ENCODE measurements around the gene CACNA1H. TPM values are rescaled to one million over a fixed set of nuclear protein-coding genes. Genes with fewer than 3 reads are reported as not detected.
"Not testable (repeated sequence)": the region's sequence is repeated elsewhere in the genome, so short reads cannot be mapped to it uniquely, and the experiment has no call there.

The CACNA1H gene
- total RNA-seq, 1 donor from 2014 or later: 14.7 TPM

DNA sequence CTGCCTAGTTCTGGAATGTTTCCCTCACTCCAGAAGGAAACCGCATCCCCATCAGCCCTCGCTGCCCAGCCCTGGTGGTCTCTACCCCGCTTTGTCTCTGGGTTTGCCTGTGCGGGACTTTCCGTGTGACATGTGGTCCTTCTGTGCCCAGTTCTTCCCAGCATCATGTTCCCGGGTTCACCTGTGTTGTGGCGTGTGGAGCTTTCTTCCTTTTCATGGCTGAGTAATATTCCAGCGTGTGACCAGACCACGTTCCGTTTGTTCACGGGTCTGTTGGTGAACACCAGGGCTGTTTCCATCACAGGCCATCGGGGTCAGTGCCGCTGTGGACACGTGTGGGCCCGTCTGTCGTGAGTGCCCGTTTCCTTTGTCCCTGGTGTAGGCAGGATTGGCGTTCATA, 32.1 kb downstream of the CACNA1H start:
- no peak for DNase-seq (ENCODE audit: low spot score in 2 of 2)
- no peak for FAIRE-seq

DNA sequence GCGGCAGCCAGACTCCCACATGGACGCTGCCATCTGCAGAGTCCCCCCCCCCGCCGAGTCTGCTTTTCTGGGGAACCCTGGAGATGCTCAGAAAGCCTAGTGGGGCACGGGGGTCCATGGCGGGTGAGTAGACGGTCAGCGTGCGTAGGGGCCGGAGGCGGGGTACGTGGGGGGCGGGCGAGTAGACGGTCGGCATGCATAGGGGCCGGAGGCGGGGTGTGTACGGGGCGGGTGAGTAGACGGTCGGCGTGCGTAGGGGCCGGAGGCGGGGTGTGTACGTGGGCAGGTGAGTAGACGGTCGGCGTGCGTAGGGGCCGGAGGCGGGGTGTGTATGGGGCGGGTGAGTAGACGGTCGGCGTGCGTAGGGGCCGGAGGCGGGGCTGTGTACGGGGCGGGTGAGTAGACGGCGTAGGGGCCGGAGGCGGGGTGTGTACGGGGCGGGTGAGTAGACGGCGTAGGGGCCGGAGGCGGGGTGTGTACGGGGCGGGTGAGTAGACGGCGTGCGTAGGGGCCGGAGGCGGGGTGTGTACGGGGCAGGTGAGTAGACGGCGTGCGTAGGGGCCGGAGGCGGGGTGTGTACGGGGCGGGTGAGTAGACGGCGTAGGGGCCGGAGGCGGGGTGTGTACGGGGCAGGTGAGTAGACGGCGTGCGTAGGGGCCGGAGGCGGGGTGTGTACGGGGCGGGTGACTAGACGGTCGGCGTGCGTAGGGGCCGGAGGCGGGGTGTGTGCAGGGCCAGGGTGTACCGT, 32.7 kb downstream of the CACNA1H start:
- not testable (repeated sequence) for DNase-seq (ENCODE audit: low spot score in 2 of 2); FAIRE-seq

DNA sequence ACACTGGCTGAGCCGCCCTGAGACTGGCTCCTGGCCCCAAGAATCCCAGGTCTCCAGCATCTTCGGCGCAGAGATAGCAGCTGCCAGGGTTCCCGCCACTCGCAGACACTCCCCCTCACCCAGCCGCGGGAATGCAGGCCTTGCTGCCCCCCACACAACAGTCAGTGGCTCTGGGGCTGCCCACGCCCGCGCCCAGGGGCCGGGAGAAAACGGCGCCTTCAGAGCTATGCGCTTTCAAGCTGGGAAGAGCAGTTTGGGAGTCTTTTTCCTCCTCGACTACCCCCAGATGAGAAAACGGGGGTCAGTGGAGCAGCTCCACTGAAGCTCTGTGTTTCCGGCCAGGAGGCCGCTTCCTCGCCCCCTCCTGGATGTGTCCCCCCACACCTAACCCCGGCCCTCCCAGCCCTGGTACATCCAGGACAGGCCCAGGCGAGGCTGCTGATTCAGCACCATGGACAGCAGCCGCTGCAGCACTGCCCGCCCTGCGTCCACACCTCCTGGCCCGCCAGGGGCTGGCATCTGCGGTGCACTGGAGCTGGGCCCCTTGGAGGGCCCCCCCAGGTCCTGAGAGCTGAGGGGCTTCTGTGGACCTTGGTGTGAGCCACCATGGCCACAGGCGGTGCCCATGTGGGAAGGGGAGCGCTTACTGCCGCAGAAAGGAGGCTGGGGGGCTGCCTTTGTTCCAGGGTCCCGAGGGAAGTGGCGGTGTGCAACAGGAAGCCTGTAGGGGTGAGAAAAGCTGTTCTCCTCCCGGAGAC, 35.7 kb downstream of the CACNA1H start:
- DNase-seq (ENCODE audit: low spot score in 2 of 2) (peak in 1 of 2 donors; percentile 64), FAIRE-seq (no peak)

DNA sequence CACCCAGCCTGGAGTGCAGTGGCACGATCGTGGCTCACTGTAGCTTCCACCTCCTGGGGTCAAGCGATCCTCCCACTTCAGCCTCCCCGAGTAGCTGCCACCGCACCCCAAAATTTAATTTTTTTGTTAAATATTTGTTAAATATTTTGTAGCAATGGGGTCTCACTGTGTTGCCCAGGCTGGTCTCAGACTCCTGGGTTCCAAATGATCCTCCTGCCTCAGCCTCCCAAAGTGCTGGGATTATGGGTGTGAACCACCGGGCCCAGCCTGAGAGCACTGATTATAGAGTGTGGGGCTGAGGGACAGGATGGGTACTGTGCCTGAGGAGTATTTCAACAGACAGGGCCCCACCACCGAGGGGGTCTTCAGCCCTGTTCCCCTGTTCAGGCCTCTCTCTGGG, 36.5 kb downstream of the CACNA1H start:
- FAIRE-seq: no peak

DNA sequence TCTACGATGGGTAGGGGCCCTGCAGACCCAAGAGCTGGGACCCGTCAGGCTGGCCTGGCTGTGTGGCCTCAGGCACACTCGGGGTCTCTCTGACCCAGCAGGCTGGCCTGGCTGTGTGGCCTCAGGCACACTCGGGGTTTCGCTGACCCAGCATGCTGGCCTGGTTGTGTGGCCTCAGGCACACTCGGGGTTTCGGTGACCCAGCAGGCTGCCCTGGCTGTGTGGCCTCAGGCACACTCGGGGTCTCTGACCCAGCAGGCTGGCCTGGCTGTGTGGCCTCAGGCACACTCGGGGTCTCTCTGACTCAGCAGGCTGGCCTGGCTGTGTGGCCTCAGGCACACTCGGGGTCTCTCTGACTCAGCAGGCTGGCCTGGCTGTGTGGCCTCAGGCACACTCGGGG, 37.9 kb downstream of the CACNA1H start:
- DNase-seq (ENCODE audit: low spot score in 2 of 2); FAIRE-seq: not testable (repeated sequence)

More for the DNA sequence above, 36.5 kb downstream of the CACNA1H start:
- DNase-seq (ENCODE audit: low spot score in 2 of 2): no peak

DNA sequence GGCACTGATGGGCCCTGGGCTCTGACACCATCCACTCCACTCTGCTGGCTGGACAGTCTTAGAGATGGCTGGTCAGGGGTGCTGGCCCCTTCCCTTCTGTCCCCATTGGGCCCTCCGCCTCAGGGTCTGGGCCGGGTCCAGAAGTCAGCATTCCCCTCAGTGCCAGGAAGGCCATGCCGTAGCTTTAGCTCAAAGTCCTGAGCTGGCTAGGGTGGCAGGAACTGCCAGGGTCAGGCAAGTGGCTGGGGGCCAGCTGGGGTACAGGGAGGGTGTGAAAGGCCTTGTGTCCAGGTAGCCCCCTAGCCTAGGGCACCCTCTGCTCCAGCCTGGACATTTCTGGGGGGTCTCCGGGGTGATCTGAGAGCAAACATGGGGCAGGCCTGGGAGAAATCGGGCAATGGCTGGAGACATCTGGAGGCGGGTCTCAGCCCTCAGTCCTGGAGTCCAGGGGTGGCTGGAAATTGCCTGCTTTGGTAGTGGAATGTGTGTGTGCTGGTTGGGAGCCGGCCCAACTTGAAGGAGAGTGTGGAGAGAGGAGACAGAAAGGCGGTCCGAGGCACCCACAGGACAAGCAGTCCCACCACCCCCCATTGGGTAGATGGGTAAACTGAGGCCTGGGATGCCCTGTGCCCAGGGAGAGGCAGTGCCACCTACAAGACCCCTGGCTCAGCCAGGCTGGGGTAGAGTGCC, 39.6 kb downstream of the CACNA1H start:
- DNase-seq (ENCODE audit: low spot score in 2 of 2) (no peak), FAIRE-seq (no peak)

DNA sequence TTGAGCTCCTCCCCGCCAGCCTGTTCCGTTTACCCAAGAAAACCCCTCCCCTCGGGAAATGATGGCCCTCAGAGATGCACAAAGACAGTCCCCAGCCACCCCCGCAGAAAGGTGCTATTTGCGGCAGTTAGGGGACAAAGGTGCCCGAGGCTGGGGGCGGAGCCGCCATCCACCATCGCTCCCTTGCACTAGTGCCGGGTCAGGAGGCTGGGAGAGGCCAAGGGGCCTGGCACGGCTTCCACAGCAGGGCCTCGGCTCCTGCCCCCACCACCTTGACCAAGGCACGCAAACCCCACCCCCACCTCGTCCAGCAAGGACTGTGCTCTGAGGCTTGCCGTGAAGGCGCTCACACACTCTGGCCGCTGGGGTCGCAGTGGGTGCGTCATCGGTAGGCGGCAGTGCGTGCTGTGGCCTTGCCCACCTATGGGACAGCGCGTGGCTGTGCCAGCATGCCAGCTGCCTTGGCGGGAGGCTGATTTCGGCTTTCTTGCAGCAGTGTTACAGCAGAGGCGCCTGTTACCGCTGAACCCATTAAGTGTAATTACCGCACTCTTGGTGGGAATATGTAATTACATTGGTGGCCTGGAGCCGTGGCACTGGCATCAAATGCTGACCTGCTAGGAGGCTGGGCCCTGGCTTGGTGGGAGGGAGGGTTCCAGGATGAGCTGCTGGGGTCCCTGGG, 40.4 kb downstream of the CACNA1H start:
- DNase-seq (ENCODE audit: low spot score in 2 of 2): peak in 1 of 2 donors; percentile 57
- no peak for FAIRE-seq

DNA sequence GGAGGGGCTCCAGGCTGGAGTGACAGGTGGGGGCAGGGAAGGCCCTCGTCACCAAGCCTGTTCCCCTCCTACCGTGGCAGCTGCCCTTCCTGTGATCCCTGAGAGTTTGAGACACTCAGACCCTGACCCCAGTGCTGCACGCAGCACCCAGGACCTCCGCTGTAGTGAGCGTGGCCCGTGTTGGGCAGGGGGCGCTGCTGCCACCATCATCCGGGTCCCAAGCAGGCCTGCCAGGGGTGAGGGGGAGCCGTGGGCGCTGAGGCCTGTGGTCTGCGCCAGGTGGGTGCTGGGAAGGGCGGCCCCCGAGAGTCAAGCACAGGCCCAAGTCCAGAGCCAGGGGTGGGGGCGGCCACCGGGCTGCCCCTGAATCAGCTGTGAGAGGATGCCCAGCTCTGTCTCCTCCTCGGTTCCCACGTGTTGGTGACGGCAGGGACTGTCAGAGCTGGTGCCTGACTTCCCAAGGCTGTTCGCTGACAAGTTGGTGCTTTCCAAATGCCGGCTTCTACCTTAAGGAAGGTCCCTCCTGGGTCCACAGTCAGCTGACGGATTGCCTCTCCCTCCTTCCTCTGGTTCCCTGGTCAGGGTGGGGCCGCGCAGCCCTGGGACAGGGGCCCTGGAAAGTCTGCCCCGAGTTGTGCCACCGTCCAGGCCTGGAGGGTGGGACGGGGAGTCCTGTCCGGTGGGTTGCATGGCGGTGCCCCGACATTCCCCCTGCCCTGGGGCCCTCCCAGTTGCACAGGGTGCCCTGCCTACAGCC, 41.1 kb downstream of the CACNA1H start:
- no peak for FAIRE-seq
- no peak for DNase-seq (ENCODE audit: low spot score in 2 of 2)

GRCh38 chr16:1194665-1195392, 41.9 kb downstream of the CACNA1H start:
- peak in 1 of 2 donors; percentile 71 for DNase-seq (ENCODE audit: low spot score in 2 of 2)
- FAIRE-seq: no peak

DNA sequence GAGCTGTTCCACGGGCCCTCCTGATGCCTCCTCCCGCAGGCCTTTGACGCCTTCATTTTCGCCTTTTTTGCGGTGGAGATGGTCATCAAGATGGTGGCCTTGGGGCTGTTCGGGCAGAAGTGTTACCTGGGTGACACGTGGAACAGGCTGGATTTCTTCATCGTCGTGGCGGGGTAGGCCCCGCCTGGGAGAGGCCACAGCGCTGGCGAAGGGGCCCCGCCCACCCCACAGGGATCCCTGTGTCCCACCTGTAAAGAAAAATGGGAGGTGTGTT, 42.4 kb downstream of the CACNA1H start:
- DNase-seq (ENCODE audit: low spot score in 2 of 2) (no peak), FAIRE-seq (no peak)

GRCh38 chr16:1196494-1196893, 43.6 kb downstream of the CACNA1H start:
- DNase-seq (ENCODE audit: low spot score in 2 of 2): no peak
- FAIRE-seq: no peak

DNA sequence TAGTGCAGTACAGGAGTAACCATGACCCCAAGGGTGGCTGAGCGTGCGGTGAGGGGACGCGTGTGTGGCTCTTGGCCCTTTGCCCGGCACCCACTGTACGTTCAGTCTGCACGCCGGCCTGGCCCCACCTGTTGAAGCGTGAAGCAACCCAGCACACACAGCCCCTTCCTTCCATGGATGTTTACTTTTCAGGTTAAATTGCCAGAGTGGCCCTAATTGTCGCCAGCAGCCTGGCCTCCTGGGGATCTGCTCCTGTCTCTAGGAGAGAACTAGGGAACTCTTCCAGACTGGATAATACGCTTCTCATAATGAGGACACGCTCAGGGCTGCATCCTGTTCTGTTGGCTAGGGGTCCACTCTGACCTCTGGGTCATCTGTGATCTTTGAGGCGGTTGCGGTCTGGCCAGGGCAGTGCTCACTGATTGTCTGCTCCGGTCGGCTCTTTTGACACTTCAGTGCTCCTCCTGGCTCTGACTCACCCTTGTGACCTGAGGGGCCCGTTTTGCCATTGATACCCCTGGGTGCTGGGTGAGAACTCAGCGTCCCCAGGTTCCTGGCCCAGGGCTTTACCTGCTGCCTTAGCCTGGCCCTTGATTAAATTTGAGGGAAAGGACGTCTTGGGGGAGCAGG, 44.4 kb downstream of the CACNA1H start:
- FAIRE-seq (no peak), DNase-seq (ENCODE audit: low spot score in 2 of 2) (no peak)

GRCh38 chr16:1198194-1198593, 45.3 kb downstream of the CACNA1H start:
- FAIRE-seq (no peak), DNase-seq (ENCODE audit: low spot score in 2 of 2) (no peak)

DNA sequence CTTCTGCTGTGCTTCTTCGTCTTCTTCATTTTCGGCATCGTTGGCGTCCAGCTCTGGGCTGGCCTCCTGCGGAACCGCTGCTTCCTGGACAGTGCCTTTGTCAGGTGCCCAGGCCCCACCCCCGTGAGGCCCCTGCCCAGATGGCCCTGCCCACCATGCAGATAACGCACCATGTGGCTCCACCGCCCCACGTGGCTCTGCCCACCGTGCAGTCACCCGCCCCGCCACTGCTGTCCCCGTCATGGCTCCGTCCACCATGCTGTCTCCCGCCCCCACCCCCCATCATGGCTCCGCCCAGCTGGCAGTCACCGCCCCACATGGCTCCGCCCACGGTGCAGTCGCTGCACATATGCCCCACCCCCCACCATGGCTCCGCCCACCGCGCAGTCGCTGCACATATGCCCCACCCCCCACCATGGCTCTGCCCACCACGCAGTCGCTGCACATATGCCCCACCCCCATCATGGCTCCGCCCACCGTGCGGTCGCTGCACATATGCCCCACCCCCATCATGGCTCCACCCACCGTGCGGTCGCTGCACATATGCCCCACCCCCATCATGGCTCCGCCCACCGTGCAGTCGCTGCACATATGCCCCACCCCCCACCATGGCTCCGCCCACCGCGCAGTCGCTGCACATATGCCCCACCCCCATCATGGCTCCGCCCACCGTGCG, 45.9 kb downstream of the CACNA1H start:
- DNase-seq (ENCODE audit: low spot score in 2 of 2); FAIRE-seq: not testable (repeated sequence)

DNA sequence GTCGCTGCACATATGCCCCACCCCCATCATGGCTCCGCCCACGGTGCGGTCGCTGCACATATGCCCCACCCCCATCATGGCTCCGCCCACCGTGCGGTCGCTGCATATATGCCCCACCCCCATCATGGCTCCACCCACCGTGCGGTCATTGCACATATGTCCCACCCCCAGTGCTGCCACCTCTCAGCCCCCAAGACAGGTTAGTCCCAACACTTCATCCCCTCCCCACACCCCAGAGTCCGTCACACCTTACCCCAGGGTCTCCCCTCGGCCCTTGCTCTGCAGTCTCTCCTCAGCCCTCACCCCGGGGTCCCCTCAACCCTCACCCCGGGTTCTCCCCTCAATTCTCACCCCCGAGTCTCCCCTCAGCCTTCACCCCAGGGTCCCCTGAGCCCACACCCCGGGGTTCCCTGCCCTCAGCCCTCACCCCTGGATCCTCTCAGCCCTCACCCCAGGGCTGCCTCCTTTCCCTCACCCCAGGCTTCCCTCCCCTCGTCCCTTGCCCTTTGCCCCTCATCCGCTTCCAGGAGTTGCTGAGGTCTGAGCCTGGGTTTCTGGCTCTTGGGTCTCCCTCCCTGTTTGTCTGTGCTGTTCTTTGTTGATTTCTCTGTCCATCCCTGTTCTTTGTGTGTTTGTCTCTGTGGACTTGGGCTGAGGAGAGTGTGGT, 46.6 kb downstream of the CACNA1H start:
- FAIRE-seq (no peak), DNase-seq (ENCODE audit: low spot score in 2 of 2) (no peak)

DNA sequence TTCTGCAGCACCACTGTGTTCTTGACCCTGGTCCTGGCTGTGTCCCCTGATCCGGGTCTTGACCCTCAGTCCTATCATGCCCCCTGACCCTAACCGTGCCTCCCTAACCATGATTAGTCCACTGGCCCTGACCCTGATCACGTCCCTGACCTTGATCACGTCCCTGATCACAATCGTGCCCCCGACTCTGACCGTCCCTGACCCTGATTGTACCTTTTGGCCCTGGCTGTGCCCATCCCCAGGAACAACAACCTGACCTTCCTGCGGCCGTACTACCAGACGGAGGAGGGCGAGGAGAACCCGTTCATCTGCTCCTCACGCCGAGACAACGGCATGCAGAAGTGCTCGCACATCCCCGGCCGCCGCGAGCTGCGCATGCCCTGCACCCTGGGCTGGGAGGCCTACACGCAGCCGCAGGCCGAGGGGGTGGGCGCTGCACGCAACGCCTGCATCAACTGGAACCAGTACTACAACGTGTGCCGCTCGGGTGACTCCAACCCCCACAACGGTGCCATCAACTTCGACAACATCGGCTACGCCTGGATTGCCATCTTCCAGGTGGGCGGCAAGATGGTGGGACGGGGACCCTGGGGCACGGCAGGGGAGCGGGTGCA, 47.2 kb downstream of the CACNA1H start:
- DNase-seq (ENCODE audit: low spot score in 2 of 2) (no peak), FAIRE-seq (no peak)

DNA sequence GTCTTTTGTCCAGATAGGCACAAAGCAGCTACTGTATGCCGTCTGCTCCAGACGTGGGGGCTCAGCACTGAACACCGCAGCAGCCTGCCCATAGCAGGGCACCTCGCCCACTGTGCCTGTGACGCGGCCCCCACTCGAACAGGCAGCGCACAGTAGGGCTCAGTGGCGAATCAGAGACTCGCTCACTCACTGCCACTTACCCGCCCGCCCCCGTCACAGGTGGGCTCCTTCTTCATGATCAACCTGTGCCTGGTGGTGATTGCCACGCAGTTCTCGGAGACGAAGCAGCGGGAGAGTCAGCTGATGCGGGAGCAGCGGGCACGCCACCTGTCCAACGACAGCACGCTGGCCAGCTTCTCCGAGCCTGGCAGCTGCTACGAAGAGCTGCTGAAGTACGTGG, 48.5 kb downstream of the CACNA1H start:
- DNase-seq (ENCODE audit: low spot score in 2 of 2) (no peak), FAIRE-seq (no peak)

DNA sequence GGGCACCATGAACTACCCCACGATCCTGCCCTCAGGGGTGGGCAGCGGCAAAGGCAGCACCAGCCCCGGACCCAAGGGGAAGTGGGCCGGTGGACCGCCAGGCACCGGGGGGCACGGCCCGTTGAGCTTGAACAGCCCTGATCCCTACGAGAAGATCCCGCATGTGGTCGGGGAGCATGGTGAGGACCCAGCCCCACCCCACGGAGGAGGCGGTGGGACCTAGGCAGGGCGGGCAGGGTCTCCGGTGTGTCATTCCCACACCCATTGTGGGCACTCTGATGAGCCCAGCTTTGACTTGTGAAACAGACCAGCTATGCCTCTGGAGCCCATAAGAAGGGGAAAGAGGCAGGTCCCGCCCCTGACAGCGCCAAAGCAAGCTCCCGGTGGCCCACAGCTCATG, 49.4 kb downstream of the CACNA1H start:
- FAIRE-seq (no peak), DNase-seq (ENCODE audit: low spot score in 2 of 2) (no peak)

All from frontal cortex (tissue), 4 donors.